Measurements from ENCODE around the gene OBP2B.
"Not testable (repeated sequence)": the region's sequence is repeated elsewhere in the genome, so short reads cannot be mapped to it uniquely, and the experiment has no call there.

OBP2B gene

DNA sequence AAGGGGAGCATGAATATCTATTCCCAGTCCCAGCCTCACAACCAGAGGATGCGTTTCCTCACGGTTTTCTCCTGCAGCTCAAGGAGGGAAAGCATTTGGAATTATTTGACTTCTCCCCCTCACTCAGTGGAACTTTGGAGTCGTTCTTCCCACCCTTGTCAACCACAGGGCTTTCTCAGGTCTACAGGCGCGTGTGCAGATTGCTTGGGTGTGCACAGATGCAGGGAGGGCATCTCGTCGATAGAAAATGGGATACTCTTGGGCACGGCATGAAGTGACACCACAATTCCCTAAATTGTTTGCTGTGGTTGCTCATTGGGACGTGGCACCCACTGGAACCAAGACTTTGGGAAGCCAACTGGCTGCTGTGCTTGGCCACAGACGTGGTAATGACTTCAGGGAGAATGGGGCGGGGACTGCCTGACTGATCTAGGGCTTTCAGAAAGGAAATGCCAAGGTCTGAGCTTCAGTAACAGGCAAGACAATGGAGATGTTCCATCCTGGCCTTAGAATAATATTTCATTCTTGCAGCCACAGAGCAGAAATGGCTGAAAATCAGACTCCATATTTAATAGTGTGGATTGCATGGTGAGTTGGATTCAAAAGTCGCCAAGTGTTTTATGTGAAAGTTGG lies 12.2 kb upstream of the OBP2B start:
- no peak for DNase-seq

DNA sequence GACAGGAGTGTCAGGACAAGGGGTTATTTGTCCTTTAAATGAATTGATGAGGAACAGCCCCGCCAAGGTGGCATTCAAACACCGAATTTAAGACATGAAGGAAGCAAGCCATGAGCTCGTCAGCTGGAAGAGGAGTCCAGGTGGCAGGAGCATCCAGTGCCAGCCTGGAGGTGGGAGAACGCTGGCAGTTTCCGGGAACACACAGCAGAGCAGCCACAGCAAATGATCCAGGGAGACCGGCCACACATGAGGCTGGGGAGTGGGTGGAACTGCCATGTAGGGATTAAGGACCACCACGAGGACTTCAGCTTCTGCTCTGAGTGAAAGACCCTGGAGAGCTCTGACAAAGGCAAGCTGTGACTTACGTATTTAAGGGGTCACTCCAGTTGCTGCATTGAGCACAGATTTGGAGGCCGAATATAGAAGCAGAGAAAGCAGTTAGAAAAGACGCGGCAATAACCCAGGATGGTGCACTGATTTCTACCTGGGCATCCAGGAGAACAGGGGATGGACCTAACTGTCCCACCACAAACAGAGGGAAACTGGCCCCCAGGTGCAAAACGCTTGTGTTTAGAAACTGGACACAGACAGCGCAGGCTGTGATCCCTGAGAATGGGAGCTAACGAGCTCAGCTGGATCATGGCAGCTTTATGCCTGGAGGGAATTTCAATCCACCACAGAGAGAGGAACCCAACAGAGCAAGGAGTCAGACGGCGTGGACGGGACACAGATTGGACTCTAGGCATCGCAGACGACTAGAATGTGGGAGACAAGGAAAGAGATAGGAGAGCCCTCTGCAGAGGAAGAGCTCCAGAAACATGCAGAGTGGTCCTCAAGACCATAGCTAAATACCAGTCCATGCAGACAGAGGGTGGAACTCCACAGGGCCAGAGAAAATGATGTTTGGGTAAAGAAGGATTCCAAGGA lies 9.3 kb upstream of the OBP2B start:
- DNase-seq: not testable (repeated sequence)

DNA sequence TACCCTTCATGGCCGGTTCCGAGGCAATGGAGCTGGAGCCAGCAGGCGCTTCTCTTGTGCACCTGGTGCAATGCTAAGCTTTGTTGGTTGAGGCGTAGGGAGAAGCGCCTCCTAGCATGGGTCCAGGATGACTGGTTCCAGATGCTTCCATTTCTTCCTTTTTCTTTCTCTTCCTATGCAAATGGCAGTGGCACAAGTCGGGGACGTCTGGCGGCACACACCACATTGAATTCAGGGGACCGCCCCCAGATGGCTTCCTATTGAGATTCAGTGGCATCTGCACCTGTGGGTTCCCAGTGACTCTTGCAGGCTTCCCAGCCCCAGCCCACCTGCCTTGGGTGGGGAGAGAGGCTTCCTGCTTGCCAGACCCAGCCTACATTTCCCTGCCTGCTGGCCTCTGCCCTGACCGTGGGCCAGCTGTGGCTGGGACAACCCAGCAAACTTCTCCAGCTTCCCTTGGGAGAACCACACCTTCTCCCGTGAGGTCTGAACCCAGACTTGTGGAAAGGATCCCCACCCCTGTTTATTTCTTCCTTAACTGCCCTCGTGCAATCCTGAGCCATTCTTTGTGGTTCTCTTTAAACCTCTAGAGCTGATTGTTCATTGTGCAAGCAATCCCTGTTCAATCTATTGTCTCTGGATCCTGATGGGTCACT lies 8.4 kb upstream of the OBP2B start:
- not testable (repeated sequence) for DNase-seq

DNA sequence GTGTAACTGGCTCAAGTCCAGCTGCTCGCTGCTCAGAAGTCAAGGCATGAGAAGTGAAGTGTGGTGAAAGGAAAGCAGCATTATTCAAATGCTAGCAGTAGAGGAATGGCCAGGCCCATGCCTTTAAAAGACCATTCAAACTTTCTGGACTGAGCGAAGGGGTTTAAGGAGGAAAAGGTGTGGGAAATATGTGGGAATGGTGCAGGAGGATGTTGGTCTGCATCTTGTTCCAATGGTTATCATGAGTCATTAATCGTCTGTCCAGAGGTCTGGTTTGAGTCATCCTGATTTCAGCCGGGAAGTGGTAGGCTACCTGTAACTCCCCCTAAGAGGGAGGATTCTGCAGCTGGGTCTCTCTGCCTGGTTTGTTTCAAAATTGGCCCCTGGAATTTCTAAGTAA lies 5.2 kb upstream of the OBP2B start:
- not testable (repeated sequence) for DNase-seq

DNA sequence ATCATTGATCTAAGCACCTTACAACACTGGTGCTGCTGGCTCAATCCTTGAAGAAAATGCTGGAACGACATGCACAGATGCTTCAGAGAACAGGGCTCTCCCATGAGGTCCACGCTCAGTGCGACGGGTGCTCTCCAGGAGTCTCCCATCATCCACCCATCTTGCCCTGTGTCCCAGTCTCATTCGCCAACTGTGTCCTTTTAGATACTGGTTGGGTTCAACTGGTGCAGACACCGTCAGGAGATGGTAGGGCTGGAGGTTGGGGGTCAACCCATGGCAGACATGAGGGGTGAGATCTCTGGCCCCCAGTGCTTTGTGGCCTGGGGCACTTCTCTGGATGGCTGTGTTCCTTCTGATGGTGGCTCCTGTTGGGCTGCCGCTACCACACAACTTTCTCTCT lies 1.6 kb upstream of the OBP2B start:
- DNase-seq: no peak

DNA sequence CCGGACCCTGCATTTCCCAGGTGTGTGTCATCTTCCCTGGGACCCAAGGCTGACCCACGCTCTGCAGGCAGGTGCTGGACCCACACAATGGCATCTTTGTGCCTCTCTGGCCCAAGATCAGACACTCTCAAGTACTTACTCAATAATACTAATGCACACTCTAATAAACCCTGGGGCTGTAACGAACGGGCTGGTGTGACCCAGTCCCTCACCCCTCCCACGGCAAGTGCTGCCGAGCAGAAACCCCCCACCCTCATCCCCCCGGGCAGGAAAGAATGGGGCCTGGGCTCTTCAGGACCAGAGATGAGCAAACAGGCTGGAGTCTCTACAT lies 1.1 kb upstream of the OBP2B start:
- DNase-seq: no peak

DNA sequence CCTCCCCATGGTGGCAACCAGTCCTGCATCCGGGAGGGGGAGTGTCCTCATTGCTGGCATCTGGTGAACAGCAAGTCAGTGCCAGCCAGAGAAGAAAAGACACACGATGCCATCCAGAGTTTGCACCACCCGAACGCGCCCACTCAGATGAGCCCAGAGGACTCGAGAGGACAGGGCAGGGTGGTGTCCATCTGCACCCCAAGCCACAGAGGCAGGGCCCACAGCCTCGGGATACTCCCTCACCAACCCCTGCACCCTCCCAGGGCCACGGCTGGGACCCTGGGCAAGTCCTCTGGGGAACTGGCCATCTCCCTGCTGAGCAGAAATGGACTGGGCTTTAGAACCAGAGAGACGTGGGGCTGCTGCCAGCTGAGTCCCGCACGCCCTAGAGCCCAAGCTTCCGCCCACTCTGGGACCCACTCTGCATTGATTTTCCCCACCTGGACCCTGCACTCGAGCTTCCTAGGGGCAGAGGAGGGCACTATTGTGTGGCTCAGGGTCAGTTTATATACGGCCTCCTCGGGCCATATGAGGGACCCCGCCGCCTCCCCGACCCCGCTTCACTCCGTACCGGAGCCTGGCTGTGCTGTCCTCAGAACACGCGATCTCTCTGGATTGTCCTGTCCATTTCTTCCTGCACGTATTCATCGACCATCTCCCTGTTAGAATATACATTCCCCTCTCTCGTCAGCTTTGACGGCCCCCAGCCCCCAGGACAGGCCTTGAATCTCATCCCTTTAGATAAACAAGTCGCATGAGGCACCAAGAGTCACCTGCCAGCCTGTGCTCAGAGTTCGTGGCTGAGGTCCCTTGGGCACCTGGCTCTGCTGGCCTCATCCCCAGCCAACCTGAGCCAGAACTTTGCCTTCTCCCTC lies 514 bp upstream of the OBP2B start:
- DNase-seq: not testable (repeated sequence)

DNA sequence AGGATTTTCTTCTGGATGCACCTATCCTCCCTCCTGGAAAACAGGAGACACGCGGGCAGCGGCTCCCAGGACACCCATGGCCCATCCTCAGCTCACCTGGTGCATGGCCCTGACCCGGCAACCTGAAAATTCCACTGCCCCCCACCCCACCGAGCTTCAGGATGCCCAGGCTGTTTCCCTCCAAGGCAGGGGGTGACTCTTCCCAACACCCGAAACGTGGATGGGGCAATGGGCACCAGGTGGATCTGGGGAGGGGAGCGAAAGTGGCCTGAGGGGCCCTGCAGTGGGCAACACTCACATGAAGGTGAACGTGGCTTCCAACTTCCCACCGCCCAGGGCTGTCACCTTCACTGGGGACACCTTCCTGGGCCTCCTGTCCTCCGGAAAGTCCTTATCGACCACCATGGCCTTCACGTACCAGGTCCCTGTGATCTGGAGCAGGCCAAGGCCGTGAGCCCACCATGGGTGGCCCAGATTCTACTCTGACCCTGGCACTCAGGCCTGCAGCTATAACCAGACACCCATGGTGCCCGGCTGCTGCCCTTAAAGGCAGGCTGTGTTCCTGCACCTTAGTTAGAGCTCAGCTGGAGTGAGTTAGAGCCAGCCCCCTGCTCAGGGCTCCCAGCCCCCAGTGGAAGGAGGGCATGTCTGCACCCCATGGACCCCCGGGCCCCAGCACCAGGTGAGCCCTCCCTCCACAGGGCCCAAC lies 725 bp downstream of the OBP2B start:
- not testable (repeated sequence) for DNase-seq

DNA sequence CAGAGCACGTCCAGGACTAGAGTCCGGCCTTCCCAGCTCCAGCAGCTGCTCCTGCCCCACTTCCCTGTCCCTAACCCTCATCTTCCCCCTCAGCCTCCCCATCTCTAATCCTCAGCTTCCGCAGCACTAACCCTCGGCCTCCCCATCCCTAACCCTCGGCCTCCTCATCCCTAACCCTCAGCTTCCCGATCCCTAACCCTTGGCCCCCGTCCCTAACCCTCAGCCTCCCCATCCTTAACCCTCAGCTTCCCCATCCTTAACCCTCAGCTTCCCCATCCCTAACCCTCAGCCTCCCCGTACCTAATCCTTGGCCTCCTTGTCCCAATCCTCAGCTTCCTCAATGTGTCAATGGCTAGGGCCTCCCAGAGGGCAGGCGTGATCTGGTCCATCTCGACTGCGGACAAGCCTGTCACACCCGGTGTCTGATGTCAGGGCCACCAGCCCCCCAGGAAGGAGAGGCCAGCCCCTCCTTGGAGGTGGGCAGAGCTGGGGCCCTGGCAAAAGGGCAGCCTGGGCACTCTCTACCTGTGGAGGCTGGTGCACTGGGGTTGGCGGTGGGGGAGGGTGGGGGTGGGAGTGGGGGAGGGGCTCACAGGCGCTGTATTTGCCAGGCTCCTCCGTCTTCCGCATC lies 1.4 kb downstream of the OBP2B start:
- no peak for DNase-seq

DNA sequence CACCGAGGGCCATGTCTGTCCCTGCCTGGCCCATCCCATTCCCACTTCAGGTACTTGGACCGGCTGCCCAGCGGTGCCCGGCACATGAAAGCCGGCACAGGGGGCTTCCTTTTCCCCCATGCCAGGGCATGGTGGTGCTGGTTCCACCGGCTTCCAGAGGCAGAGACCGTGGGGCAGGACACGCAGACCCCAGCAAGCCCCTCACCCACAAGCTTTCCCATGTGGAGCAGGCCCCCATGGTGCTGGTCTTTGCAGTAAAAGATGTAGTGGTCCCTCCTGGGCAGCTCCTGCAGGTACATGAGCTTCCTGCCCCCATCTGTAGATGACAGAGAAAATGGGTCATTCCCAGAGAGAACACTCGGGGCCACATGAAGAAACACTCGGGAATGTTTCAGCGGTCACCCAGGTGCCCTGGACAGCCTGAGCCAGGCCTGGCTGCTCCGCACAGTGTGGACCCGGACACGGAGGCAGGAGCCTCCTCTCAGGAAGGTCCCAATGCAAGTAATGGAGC lies 2.0 kb downstream of the OBP2B start:
- no peak for DNase-seq

DNA sequence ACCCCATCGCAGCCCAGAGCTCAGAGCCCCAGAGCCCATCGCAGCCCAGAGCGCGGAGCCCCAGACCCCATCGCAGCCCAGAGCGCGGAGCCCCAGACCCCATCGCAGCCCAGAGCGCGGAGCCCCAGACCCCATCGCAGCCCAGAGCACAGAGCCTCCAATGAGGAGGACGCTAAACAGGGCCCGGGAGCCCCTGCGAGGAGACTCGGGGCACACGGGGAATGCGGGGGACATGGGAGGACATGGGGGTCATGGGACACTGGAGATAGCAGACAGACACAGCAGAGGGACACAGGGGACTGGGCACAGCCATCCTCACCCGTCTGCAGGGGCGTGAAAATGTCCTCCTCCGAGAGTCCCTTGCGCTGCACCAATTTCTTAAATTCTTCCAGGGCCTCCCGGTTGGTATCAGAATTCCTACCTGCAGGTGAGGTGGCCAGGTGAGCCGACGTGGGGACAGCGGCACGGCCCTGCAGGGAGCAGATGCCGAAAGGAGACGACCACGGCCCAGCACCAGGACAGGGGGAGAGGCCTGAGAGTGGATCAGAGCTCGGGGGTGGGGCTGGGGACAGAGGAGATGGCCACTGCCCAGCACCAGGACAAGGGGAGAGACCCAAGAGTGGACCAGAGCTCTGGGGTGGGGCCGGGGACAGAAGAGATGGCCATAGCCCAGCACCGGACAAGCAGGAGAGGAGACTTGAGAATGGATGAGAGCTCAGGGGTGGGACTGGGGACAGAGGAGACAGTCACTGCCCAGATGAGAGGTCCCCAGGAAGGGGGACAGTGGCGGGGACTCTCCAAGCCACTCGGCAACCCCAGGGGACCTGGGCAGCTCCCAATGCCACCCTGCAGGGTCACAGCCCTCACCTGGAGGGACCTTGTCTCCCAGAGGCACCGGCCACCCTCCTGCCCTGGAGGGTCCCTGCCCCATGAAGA lies 2.8 kb downstream of the OBP2B start:
- no peak for DNase-seq

DNA sequence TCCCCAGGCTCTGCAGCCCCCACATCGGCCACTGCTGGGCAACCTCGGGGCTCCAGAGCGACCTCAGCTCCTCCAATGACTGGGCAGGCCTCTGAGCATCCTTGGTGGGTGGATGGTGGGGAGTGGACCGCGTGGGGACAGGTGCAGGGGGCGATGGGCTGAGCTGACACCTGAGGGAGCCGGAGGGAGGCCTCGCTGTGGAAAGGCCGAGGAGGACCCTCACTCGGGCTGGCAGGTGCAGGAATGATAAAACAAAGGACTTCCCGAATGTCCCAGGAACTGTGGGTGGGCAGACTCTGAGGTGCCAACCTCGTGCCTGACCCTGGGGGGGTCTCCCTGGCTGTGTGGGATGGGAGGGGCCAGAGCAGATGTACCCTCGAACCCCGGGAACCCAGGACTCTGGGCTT lies 3.6 kb downstream of the OBP2B start:
- DNase-seq: not testable (repeated sequence)

DNA sequence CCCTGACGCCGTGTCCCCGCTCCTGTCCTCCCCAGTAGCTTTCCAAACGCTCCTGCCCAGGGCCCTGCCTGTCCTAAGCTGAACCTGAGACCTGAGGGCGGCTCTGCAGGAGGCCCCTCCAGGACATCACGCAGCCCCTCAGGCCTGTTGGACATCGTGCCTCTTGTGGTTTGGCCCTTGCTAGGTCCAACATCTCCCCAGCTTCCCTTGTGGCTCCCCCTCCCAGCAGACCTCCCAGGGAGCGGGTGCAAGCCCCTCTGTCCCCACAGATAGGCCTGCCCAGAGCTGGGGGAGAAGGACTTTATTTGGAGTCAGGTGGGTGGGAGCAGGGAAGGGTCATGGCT lies 4.1 kb downstream of the OBP2B start:
- no peak for DNase-seq

DNA sequence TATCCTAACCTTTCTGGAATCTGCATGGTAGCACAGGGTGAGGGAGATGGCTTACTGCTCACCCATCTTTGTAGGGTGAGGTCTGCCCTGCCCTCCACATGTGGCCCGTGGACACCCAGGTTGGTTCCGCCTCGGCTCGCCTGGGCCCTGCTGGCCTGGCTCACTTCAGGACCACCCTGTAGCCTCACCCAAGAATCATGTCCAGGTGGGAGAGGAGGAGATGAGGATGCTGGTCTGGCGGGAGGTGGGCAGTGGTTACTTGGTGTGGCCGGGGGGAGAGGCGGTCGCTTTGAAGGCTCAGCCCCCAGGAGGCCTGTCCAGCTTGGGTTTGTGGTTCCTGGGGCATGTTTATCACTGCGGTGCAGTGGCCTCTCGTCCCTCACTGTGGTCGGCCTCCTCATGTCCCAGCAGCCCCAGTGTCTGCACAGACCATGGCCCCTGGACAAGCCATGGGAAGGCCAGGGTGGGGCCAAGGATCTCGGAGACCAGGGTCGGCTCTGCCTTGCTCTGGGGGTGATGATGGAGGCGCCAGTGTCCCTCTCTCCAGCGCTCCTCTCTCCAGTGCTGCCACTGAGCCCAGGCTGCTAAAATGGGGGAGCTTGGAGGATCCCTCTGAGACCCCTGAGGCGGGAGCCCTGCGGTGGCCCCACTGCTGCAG lies 4.6 kb downstream of the OBP2B start:
- no peak for DNase-seq

DNA sequence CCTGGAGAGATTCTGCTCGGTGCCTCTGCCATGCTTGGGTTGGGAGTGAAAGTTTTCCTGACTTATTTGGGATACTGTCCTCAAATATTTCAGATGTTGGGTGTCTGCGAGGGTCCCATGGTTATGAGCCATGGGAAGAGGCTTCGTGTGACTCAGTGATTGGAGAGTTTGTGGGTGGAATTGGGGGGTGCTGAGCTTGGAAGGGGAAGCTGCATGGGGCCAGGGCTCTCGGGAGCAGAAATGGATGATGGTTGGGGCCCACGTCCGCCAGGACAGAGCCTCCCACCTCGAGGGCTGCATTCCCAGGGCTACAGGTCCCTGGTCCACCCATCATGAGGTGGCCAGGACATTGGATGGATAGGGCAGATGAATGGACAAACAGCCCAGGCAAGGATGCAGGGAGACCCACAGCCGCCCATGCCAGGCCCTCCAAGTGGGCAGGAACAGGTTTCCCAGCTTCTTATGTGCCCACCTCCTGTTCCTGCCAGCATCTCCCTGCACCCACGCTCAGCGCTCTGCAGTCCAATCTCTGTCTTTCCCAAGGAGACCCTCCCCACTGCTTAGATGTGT lies 5.5 kb downstream of the OBP2B start:
- DNase-seq: no peak

DNA sequence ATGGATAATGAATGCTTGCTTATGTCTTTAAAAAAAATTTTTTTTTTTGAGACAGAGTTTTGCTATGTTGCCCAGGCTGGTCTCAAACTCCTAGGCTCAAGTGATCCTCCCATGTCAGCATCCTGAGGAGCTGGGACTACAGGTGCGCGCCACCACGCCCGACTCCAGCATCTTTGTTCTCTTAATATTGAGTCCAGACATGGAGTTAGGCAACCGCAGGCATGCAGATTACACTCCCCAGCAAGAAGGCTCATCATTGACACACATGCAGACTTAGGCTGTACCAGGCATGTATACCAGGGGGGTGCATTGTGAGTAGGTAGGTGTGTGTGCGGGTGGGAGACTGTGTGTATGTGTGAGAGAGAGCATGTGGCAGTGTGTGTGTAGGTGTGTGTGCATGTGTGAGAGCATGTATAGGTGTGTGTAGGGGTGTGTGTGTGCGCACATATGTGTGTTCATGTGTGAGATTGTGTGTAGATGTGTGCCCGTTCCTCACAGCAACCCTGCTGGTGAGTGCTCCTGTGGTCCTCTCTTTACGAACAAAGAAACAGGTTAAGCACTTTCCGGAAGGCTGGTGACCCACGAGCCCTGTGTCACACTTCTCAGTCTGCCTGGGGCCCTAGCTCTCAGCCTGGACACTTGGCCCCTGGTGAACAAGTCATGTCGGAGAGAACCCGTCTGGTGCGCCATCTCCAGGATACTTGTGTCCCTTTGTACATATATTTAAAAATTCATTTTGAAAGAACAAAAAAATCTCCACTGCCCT lies 6.2 kb downstream of the OBP2B start:
- DNase-seq: no peak

DNA sequence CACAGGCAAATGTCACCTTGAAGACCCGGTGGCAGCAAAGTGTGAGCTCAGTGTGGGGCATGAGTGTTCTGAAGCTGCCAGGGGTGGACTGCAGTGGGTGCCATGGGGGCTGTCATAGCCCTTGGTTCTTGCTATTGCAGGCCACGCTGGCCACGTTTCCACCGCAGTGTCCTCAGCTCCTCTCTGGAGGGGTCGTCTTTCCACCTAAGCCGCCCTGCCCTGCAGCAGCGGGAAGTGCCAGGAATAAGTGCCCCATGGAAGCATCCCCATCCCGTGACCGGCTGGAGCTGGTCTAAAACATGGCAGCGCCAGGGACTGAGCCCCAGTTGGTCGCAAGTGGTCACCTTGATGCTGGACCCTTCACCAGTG lies 6.9 kb downstream of the OBP2B start:
- no peak for DNase-seq

DNA sequence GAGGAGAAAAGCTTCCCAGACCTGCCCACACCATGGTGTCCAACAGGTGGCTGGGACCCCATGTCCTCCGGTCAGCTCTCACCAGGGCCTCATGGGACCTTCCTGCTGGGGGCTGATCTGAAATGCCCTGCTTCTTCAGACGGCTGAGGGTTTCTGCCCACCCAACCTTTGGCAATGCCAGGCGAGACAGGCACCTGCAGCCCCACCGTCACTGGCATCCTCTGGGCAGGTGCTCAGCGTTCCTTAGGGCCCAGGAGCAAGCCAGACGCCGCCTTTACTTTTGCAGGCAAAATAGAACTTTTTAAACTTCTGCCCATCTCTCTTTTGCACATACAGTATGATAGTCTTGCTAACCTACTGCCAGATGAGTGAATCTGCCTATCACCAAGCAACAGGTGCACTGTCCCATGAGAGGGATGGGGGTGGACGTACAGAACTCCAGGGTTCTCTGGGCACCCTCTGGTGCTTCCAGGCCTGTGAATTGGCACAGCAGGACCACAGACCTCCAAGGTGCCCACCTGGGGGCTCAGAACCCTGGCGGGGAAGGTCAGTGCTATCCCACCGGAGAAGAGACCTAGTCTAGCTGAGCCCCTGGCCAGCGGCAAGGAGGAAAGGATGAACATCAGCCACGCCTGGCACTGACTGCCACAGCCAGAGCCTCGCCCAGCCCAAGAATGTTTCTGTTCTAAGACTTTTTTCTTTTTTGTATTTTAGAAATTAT lies 7.5 kb downstream of the OBP2B start:
- DNase-seq: no peak
